Upper lobe of left lung (tissue), 6 donors: Measurements from ENCODE around the gene INCENP. TPM values are rescaled to one million over a fixed set of nuclear protein-coding genes. Genes with fewer than 3 reads are reported as not detected.

Experiments
- ATAC-seq, 2 donors: fragments of 200-7000 bp; cut with Tn5 transposase; one replicate each; pipeline ENCODE4 v1.9.1; 2022; ENCODE audit warnings: mild to moderate bottlenecking in 2 of 2, moderate library complexity in 2 of 2; ENCODE audit not compliant: low FRiP score in 2 of 2
- DNase-seq, 2 donors: peaks; one replicate each; pipeline ENCODE4 v3.0.0-alpha.2; 2019 to 2020
- H3K27ac ChIP-seq, 4 donors: fragments of 200-600 bp; sonication (generic); one replicate each; pipeline ENCODE4 v1.5.1; 2016 to 2019
- H3K27me3 ChIP-seq, 4 donors: fragments of 200-600 bp; sonication (generic); one replicate each; pipeline ENCODE4 v1.5.1; 2017 to 2019
- H3K36me3 ChIP-seq, 4 donors: fragments of 200-600 bp; sonication (generic); one replicate each; pipeline ENCODE4 v1.5.1; 2016 to 2019
- H3K4me1 ChIP-seq, 4 donors: fragments of 200-600 bp; sonication (generic); one replicate each; pipeline ENCODE4 v1.5.1; 2018 to 2019
- H3K4me3 ChIP-seq, 4 donors: fragments of 200-600 bp; sonication (generic); one replicate each; pipeline ENCODE4 v1.5.1; 2017 to 2019; ENCODE audit warnings: mild to moderate bottlenecking in 2 of 4, moderate library complexity in 1 of 4
- H3K9me3 ChIP-seq, 4 donors: fragments of 200-600 bp; sonication (generic); one replicate each; pipeline ENCODE4 v1.5.1; 2018 to 2019
- EP300 ChIP-seq, 4 donors: sonication (generic); formaldehyde crosslinking; IDR thresholded peaks; one replicate each; pipeline ENCODE4 v1.5.1; 2017; ENCODE audit warnings: antibody characterized with exemption in 4 of 4, control low read depth in 2 of 4
- POLR2A ChIP-seq, 4 donors: fragments of 450-650 bp; IDR thresholded peaks; one replicate each; pipeline ENCODE4 v1.5.1; 2016 to 2017; ENCODE audit warnings: antibody characterized with exemption in 4 of 4, mild to moderate bottlenecking in 2 of 4
- POLR2AphosphoS5 ChIP-seq, 2 donors: sonication (generic); formaldehyde crosslinking; IDR thresholded peaks; one replicate each; pipeline ENCODE4 v1.5.1; 2017; ENCODE audit warnings: antibody characterized with exemption in 2 of 2
- WGBS, 2 donors: methylation state at CpG; one replicate each; pipeline ENCODE4 v1.1.5; 2017 to 2018; 5-methylcytosine and 5-hydroxymethylcytosine counted together
- total RNA-seq, 6 donors: library from RNA; depleted of rRNA in 4 of 6; stranded (reverse); fragments of >200 nt in 4 of 6; gene quantifications; one replicate each; pipeline versions ENCODE4 v1.1.0 to v1.2.1, GENCODE V29; 2016 to 2021
- TF ChIP-seq, protein P1 (sequence below), 6 experiments: fragments of 450-650 bp in 4 of 6; fragments of 200-600 bp in 2 of 6; sonication (generic) in 2 of 6; IDR thresholded peaks; one replicate each; pipeline ENCODE4 v1.5.1; 2016 to 2019; ENCODE audit warnings: antibody characterized with exemption in 6 of 6
- donor health status: DM: no; HTN: no; CAD: no; lungs with moderate emphysema.
- donor health status: DM: no; HTN: yes; CAD: no; lungs with severe emphysema.

INCENP gene
- total RNA-seq, 6 donors from 2014 or later: 11.9 to 44.0 (median 19.7) TPM

DNA sequence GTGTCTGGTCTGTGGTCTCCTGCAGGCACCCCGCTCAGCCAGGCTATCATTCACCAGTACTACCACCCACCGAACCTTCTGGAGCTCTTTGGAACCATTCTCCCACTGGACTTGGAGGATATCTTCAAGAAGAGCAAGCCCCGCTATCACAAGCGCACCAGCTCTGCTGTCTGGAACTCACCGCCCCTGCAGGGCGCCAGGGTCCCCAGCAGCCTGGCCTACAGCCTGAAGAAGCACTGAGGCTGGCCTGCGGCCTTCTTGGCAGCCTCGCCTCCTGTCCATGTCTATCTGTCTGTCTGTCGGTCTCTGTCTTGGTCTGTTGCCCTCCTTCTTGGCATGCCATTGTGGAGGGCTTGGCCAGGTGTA is 27.9 kb downstream of the INCENP start:
- ATAC-seq (no peak), DNase-seq (no peak)
- Histone ChIP-seq H3K36me3 (peaks cover 11 to 60% (median 50%) of the 10 kb centered on the region in 4 donors), H3K27me3 (no peaks in the 10 kb centered on the region), H3K4me1 (no peaks in the 10 kb centered on the region), H3K27ac (no peak overlapping the region), H3K9me3 (no peaks in the 10 kb centered on the region), H3K4me3 (no peak overlapping the region)
- TF ChIP-seq, protein P1, sequence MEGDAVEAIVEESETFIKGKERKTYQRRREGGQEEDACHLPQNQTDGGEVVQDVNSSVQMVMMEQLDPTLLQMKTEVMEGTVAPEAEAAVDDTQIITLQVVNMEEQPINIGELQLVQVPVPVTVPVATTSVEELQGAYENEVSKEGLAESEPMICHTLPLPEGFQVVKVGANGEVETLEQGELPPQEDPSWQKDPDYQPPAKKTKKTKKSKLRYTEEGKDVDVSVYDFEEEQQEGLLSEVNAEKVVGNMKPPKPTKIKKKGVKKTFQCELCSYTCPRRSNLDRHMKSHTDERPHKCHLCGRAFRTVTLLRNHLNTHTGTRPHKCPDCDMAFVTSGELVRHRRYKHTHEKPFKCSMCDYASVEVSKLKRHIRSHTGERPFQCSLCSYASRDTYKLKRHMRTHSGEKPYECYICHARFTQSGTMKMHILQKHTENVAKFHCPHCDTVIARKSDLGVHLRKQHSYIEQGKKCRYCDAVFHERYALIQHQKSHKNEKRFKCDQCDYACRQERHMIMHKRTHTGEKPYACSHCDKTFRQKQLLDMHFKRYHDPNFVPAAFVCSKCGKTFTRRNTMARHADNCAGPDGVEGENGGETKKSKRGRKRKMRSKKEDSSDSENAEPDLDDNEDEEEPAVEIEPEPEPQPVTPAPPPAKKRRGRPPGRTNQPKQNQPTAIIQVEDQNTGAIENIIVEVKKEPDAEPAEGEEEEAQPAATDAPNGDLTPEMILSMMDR (IDR thresholded peaks at IDR 0.05): no peak
- TF ChIP-seq POLR2A (IDR thresholded peaks at IDR 0.05): no peak
- TF ChIP-seq POLR2AphosphoS5 (IDR thresholded peaks at IDR 0.05): no peak
- TF ChIP-seq EP300 (IDR thresholded peaks at IDR 0.05): no peak
- 96 to 100% methylated on average over 5 to 9 of the region's 9 CpGs for WGBS, 2 donors

DNA sequence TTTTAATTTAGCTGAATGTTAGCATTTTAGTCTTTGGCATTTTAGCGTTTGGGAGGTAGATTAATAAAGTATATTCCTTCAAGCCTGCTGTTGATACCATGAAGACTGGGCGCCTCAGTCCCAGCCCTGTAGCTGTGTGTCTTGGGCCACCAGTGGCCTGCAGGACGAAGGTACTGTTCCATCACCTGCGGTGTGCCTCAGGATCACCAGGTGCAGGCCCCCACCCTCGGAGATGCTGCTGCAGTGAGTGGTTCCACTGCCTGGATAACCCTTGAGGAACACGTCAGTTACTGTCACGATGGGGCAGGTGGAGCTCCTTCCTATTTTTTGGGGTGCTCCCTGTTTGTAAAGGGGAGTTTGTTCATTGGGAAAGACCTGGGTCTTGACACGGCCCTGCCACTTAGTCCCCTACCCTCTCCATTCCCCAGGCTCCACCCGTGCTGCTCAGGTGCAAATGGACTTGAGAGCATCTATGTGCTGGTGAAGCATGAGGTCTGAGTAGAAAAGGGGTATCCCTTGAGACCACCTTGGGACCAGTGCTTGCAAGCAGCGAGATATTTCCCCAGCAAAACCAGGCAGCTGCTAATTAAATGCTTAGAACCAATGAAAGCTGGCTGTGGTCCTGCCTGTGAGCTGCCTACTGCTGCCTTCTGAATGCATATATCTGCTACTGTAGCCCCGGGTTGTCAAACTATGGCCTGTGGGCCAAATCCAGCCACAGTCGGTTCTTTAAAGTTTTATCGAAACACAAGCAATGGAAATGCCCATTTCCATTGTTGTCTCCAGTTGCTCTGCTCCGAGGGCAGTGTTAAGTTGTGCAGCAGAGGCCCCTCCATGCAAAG is 28.7 kb downstream of the INCENP start:
- H3K36me3 ChIP-seq: peaks cover 4 to 52% (median 43%) of the 10 kb centered on the region in 4 donors
- H3K27me3 ChIP-seq: no peaks in the 10 kb centered on the region
- no peaks in the 10 kb centered on the region for H3K4me1 ChIP-seq
- no peak overlapping the region for H3K4me3 ChIP-seq
- TF ChIP-seq POLR2A (IDR thresholded peaks at IDR 0.05) (no peak), EP300 (IDR thresholded peaks at IDR 0.05) (no peak), POLR2AphosphoS5 (IDR thresholded peaks at IDR 0.05) (no peak)
- H3K27ac ChIP-seq: no peak overlapping the region
- WGBS, 2 donors: 95 to 96% methylated on average over 10 to 14 of the region's 14 CpGs
- ATAC-seq: no peak
- DNase-seq: no peak
- H3K9me3 ChIP-seq: no peaks in the 10 kb centered on the region

DNA sequence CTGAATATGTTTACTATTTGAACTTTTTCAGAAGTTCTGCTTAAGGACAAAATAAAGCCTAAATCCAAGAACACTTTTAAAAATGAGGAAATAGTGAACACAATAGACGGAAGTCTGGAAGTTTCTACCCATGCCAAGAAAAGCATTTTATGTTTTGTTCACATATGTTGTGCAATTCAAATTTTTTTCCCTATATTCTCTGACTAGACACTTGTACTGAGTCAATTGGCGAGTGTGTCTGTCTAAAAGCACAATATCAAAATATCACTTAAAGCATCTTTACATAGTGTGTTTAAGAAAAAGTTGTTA is 29.2 kb downstream of the INCENP start:
- no peak overlapping the region for H3K27ac ChIP-seq
- DNase-seq (no peak), ATAC-seq (no peak)
- 74 to 82% methylated on average over 2 of the region's 2 CpGs for WGBS, 2 donors
- H3K27me3 ChIP-seq: no peaks in the 10 kb centered on the region
- no peak overlapping the region for H3K4me3 ChIP-seq
- H3K36me3 ChIP-seq: peaks cover 4 to 47% (median 37%) of the 10 kb centered on the region in 4 donors
- TF ChIP-seq POLR2AphosphoS5 (IDR thresholded peaks at IDR 0.05) (no peak), POLR2A (IDR thresholded peaks at IDR 0.05) (no peak), EP300 (IDR thresholded peaks at IDR 0.05) (no peak)
- no peaks in the 10 kb centered on the region for H3K9me3 ChIP-seq
- H3K4me1 ChIP-seq: no peaks in the 10 kb centered on the region

DNA sequence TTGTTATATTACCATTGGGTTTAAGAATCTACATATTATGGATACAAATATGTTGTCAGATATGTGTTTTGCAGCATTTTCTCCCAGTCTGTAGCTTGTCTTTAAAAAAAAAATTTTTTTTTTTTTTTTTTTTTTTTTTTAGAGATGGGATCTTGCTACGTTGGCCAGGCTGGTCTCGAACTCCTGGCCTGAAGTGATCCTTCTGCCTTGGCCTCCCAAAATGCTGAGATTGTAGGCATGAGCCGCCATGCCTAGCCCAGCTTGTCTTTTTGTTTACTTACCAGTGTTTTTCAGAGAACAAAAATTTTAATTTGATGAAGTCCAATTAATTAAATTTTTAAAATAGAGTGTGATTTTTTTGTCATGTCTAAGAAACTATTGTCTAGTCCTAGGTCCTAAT is 29.8 kb downstream of the INCENP start:
- DNase-seq (no peak), ATAC-seq (no peak)
- Histone ChIP-seq H3K27me3 (no peaks in the 10 kb centered on the region), H3K36me3 (peaks cover 4 to 41% (median 32%) of the 10 kb centered on the region in 4 donors), H3K4me1 (no peaks in the 10 kb centered on the region), H3K9me3 (no peaks in the 10 kb centered on the region), H3K27ac (no peak overlapping the region), H3K4me3 (no peak overlapping the region)
- 65 to 81% methylated on average over 3 of the region's 3 CpGs for WGBS, 2 donors
- TF ChIP-seq EP300 (IDR thresholded peaks at IDR 0.05) (no peak), POLR2AphosphoS5 (IDR thresholded peaks at IDR 0.05) (no peak), POLR2A (IDR thresholded peaks at IDR 0.05) (no peak)
- TF ChIP-seq, protein P1 (IDR thresholded peaks at IDR 0.05): no peak

DNA sequence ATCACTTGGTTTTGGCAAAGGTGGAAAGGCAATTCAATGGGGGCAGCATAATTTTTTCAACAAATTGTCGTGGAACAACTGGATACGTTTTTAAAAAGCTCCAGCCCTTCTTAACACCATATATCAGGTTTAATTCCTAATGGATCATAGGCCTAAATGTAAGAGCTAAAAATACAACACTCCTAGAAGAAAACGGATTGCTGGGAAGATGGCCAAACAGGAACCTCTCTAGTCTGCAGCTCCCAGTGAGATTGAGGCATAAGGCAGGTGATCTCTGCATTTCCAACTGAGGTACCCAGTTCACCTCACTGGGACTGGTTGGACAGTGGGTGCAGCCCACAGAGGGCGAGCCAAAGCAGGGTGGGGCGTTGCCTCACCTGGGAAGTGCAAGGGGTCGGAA is 33.8 kb downstream of the INCENP start:
- 76 to 77% methylated on average over 6 of the region's 6 CpGs for WGBS, 2 donors
- no peaks in the 10 kb centered on the region for H3K4me1 ChIP-seq
- H3K4me3 ChIP-seq: no peak overlapping the region
- no peak for ATAC-seq
- H3K27me3 ChIP-seq: no peaks in the 10 kb centered on the region
- TF ChIP-seq, protein P1 (IDR thresholded peaks at IDR 0.05): no peak
- TF ChIP-seq POLR2AphosphoS5 (IDR thresholded peaks at IDR 0.05): no peak
- no peak for TF ChIP-seq POLR2A (IDR thresholded peaks at IDR 0.05)
- no peak overlapping the region for H3K27ac ChIP-seq
- DNase-seq: no peak
- no peaks in the 10 kb centered on the region for H3K9me3 ChIP-seq
- peaks cover 0 to 3% (median 0%) of the 10 kb centered on the region in 4 donors for H3K36me3 ChIP-seq

DNA sequence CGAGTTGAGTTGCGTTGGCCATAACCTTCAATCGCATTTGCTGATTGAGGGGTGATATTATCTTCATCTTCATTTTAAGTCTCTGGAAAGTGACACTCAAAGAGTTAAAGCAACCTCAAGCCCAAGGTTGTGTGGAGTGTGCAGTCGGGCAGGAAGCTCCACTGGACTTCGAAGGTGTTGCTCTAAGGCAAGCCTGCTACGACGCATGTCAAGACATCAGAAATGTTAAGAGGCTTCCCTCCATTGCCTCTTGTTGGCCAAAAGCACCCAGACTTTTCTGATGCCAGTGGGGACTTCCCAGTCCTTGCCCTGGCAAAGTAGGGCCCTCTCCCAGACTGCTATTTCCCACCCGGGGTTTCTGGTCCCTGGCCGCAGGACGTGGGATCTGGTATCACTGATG is 42.6 kb downstream of the INCENP start:
- TF ChIP-seq POLR2AphosphoS5 (IDR thresholded peaks at IDR 0.05) (no peak), POLR2A (IDR thresholded peaks at IDR 0.05) (no peak)
- TF ChIP-seq, protein P1 (IDR thresholded peaks at IDR 0.05): no peak

More for the DNA sequence above, 42.6 kb downstream of the INCENP start:
- ATAC-seq: no peak
- H3K4me1 ChIP-seq: peaks cover 0 to 2% (median under 1%) of the 10 kb centered on the region in 4 donors
- H3K27ac ChIP-seq: no peak overlapping the region
- no peaks in the 10 kb centered on the region for H3K27me3 ChIP-seq
- DNase-seq: no peak
- 82 to 90% methylated on average over 10 of the region's 10 CpGs for WGBS, 2 donors
- H3K4me3 ChIP-seq: no peak overlapping the region
- H3K9me3 ChIP-seq: no peaks in the 10 kb centered on the region
- no peaks in the 10 kb centered on the region for H3K36me3 ChIP-seq
